Femur (tissue), 1 donor: ENCODE data around the gene FANCI.

ENCODE experiments used
- DNase-seq: peaks from one replicate; pipeline ENCODE4 v3.0.0-alpha.2; 2017

The FANCI gene

DNA sequence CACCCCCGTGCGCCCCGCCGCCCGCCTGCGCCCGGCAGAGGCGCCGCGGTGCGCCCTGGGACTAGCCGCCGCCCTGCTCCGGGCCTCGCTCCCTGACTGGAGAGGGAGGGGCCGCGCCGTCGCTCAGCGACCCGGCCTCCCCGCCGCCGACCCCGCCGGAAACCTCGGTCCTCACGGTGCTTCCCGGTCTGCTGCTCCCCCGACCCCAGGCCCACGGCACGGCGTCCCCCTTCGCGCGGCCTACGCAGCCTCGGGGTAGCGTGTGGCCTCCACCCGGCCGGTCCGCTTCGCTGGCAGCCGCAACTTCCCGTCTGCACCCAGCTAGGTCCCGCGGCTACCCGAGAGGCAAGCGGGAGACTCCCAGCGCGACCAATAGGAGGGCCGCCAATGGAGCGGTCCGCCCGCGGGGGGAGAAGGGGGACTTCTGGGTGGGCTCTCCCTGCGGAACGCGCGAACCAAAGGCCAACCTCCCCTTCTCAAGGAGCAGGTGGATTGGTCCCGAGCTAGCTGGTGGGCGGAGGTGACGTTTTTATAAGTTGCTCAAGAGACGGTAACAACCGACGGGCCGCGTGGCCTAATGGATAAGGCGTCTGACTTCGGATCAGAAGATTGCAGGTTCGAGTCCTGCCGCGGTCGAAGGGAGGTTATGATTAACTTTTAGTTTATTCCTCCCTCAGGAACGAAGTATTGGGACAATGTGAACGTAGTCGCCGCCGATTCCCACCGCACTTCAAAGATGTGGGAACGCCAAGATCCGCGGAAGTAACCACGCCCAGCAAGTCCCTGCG lies 90.9 kb downstream of the FANCI start, which contains the start of gene POLG:
TSS of gene POLG (minus strand) at position 315 of the 788 bp plus-strand sequence. CDS start 1,070 bp downstream, outside the sequence.
- DNase-seq: peak; percentile 99

DNA sequence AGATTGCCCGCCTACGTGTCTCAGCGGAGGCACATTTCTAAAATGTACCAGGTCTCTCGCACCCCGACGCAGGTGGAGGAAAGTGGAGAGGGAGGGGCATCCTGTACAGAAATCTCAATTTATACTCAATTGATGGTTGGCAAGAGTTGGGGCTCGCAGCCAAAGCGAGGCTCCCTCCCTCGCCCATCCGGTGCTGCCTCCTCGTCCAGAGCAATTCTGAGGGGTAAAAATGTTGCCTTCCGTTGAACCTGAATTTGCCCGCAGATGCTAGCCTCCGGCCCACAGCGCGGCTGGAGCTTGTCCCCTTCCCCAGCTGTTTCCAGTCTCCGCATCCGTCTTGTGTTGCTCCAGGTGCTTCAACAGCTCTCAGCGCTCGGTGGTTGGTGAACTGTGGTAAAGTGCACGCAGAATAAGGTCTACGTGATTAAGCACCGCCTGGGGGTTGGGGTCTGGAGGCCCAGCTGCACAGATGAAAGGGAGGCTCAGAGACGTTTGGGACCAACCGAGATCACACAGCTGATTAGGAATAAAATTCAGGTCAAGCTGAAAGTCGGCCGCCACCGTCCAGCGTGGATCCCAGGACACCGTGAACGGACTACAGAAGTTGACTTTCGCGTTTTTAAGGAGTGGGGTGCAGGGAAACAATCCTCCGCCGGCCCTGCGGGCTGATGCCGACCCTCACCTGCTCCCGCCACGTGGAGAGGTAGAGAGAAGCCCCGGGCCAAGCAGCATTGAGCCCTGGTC lies 91.7 kb downstream of the FANCI start:
- DNase-seq: peak; percentile 73

DNA sequence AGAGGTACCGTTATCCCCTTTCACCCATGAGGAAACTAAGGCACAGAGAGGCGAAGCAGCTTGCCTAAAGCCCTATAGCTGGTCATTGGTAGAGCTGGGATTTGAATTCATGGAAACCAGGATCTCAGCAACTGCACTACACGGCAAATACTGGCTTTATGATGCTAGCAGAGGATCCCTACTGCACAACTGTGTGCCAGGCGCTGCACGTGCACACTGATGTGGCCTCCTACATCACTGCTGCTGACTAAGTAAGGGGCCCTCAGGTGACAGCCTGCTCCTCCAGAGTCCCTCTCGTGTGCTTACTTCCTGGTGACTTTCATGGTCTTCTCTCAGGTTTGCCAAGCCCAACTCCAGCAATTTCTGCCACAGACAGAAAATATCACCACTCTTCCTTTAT lies 94.3 kb downstream of the FANCI start:
- DNase-seq: no peak

DNA sequence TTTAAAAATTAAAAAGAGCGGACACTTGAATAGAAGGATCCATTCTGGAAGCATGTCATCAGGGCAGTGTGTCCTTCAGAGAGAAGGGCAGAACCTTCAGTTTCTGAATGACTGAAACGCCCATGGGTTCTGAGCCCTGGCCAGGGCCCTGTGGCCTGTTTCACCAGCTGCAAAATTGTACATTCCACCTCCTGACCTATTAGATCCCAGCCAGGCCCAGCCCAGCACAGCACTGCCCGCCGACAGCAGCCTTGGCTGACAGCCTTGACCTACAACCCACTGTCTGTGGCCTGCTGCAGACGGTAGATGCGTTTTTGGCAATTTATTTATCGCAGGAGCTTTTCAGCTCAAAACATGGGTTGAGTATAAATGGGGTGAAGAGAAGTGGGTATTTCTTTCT lies 96.8 kb downstream of the FANCI start:
- no peak for DNase-seq

DNA sequence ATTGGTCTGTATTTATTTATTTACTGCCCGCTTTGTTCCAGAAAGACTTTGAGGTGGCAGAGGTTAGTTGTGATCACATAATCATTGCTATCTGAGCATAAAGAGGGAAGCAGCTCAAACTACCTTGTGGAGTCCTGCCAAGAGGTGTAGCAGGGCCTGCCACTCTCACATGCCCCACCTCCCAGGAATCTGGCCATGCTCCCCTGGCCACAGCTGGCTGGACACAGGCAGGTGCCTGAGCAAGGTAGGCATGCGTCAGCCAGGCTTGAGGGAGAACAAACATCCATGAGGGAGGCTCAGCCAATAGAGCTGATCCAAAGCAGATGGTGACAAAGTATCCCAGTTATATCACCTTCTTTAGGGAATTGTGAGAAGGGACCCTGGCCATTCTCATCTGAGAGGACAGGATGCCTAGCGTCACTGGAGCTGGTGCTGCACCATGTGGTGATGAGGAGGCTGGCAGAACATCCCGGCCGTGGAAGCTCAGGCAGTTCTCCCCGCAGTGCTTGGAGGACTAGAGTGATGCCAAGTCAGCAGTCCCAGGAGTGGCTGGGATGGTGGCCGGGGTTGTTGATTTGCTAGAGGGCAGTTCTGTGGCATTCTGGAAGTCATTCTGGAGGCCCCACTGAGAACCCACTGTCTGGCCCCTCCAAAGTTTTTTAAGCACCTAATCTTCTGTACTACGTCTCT lies 97.7 kb downstream of the FANCI start:
- DNase-seq: no peak

DNA sequence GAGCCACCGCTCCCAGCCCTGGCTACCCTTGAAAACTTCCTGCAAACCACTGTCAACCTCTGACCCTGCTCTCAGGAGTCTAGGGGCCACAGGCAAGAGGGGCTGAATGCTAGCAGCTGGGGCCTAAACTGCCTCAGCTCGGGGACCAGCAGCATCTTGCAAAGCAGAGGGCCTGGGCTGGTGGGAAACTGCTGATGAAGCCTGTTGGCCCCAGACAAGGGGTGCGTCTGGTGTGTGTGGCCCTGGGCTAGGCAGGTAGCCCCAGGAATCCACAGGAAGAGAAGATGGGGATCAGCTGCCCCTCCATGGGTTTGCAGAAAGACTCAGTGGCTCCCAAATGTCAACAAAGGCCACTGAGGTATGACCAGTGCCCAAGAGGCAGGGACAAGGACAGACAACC lies 99.1 kb downstream of the FANCI start:
- DNase-seq: no peak

DNA sequence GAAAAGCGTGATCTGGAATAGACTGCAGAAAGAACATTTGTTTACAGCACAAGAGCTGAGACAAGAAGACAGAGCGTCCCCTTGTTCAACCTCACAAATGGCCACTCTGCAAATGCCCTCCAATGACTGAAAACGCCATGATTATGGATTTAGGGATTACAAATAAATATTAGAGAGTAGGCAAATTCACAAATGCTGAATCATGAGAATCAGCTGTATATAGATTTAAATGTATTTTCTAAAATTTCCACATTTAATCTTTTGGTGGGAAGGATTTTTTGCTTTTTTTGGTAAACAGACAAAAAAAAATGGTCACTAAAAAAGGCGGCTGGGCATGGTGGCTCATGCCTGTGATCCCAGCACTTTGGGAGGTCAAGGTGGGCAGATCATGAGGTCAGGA lies 101.5 kb downstream of the FANCI start:
- no peak for DNase-seq

DNA sequence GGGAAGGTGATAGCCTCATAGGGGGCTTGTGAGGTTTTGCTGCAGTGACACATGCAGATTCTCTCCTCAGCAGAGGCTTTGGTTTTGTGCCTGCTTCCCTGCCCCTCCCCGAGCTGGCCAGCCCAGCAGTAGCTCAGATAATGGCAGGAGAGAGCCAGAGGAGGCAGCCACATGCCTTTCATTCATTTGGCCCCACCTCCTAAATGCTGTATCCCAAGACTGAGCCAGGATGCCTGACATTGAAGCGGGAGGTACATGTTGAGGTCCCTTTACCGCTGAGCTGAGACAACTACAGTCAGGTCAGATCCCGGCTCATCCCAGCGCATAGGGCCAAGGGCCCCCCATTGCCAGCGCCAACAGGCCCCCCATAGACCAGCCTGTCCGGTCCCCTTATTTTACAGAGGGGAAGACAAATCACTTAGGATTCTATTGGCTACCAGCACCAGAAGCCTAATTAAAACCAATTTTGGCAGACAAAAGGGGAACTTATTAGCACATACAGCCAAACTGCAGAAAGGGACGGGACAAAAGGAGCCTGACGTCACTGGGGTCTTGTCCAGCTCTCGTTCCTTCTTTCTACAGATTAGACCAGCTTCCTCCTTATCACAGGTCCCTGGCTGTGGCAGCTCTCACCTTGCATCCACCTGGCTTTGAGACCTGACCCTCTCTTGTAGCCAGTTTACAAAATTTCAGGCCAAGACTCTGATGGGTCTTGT lies 102.9 kb downstream of the FANCI start:
- DNase-seq: no peak

DNA sequence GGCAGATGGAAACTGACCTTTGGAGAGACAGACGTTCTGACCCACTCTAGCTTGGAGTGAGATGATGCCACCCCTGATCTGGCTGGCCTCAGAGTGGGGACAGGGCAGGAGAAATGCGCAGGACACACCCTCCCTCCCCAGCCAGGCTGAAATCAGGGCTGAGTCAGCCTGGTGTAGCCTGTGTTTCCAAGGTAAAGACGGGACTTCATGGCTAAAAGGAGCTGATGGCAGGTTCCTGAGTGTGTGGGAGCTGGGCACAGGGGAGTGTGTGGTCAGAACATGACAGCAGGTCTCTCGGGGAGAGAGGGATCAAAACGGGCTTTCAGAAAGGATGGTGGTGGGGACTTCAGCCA lies 105.4 kb downstream of the FANCI start:
- no peak for DNase-seq

DNA sequence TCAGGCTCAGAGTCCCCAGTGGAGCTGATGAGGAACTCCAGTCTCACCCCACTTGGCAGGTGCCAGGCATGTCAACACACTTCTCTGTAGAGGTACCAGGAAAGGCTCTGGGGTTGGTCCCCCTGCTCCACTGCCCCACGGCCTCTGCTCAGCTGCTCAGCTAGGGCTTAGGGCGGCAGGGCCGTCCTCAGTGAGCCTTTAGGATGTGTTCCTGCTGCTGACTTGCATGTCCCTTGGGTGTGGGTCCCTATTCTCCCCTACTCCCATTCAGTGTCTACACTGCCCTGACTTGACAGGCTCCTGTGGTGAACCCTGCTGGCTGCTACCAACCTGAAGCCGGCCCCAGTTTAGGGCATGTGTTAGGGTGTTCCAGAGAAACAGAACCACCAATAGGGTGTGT lies 108.7 kb downstream of the FANCI start:
- no peak for DNase-seq

DNA sequence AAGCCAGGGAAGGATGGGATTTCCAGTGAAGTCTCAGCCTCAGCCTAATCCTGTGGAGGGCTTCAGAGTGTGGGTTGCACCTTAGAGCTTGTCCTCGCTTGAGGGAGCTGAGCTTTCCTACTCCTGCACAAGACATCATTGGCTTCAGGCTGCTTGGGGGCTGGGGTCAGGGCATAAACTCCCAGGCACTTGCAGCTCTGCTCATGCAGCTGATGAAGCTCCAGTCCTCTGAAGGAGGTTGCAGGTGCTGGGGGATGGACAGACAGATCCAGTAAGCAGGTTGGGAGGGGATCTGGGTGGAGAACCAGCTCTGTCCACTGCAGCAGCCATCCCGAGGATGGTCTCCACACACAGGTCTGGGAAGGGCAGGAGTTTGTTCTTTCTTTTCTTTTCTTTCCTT lies 110.2 kb downstream of the FANCI start:
- no peak for DNase-seq

DNA sequence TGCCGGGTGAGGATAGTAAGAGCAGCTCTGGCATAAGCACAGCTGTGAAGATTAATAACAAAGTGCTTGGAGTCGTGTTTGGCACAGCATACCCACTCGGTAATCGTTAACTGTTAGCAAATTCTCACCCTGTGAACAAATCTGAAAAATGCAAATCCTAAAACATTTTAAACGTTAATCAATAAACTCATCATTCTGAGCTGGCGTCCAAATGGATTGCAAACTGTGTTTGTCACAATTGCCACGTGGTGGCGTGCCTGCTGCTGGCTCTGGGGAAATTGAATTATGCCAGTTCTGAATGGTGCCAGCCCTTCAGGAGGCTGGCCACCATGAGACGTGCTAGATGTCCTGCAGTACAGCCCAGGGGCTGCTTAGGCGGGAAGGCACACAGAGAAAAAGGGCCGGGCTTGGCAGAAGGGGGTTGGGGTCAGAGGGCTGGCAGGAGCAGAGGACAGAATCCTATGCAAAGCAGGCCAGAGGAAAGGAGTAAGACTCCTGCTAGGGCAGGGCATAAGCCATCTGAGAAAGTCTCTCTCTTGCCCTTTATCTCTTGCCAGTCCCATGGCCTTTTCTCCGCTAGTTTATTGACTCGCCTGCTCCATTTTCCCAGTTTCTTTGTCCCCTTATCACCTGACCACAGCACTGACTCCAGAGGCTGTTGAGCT lies 113.0 kb downstream of the FANCI start:
- no peak for DNase-seq

DNA sequence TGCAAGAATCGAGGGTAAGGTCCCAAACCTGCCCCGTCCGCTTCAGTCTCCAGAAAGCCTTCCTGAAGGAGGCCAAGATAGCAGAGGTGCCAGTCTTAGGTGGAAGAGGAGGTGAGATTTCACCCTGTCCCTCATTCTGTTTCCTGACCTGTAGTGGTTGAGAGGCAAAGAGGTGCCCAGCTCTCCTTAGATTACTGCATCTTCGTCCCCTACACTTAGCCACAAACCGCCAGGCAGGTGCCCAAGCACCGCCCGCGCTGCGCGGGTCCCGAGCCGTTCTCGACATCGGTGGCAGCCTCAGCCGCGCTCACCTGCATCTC lies 114.6 kb downstream of the FANCI start:
- DNase-seq: no peak

DNA sequence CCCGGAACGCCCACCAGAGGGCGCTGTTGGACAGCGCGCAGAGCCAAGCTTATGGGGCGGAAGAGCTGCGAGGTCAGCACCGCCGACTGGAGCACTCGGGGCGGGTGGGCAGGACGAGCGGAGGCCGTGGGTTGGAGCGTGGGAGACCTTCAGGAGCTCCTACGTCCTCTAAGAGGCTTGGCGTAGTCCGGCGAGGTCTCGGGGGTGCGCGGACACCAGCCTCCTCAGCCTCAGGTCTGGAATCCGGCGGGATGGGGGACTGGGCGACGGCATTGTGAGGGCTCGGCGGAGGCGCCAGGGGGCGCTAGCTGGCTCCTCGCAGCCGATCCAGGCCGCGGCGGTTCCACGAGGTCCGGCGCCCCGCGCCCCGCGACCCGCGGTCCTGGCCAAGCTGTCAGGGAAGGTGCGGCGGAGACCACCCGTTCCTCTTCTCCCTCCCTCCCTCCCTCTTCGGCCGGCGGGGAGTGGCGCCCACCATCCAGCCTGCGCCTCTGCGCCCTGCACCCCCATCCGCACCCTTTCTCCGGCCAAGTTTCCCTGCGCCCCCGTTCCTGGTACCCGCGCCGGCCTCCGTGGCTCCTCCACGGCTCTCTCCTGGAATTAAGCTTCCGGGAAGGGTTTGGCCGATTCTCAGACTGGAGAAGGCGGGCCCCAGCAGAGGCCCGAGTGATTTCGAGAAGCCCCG lies 115.1 kb downstream of the FANCI start:
- DNase-seq: peak; percentile 85

DNA sequence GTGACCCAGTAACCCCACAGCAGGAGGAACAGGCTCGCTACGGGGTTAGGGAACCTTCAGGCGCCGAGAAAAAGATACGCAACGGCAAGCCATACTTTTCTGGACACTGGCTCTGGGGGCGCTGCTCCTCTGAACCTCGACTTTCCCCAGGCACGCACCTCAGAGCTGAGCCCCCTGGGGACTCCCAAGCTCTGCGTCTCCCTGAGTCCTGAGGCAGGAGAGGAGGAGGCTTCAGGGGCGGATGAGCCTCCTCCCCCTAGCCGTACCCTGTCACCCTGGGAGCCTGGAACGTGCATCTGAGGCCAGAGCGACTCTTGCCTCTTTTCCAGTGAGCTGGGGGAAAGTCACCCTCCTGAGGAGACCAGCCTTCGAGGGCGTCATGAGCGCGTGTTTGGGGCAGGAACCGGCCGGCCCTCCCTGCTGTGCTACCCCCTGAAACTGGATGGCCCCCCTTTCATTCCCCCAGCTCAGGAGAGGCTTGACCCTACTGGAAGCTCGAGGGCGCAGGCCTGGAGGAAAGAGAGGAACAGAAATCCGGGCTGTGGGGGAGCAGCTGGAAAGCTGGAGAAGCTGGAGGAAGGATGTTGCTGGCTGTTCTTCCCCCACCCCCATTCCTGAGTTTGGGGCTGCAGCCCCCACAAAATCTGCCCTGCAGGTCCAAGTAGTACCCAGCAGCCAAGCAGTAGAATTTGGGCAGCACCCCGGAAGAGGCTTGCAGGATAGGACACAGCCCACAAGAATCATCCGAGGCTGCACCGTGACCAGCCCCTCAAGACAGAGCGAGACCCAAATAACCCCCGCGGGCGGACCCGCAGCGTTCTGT lies 115.9 kb downstream of the FANCI start:
- DNase-seq: no peak

DNA sequence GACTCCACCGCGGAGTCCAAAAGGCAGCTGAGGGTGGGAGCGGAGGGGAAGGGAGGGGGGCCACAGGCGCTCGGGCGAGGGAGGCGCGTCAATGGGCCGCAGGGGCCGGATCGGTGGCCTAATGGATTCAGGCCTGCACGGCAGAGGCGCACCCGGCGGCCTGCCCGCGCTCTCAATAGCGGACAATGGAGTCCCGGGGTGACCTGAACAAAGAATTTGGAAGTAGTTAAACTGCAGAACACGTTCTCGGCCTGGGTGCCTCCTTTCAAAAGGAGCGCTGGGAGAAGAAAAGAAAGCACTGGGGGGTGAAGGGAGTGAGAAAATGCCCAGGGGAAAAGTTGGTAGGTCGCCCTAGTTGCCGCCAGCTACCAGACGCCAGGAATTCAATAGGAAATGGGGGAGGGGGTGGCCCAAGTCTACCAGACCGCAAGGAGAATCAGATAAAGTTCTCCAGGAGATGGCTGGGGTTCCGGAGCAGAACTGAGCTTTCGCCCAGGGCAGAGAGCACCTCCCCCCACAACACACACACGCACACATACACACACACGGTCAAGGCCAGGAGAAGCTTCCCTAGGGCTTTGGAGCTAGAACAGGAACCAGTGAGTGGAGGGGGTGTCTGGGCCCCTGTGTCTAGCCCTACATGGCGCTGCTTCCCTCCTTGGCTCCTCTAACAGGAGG lies 116.7 kb downstream of the FANCI start:
- DNase-seq: no peak

DNA sequence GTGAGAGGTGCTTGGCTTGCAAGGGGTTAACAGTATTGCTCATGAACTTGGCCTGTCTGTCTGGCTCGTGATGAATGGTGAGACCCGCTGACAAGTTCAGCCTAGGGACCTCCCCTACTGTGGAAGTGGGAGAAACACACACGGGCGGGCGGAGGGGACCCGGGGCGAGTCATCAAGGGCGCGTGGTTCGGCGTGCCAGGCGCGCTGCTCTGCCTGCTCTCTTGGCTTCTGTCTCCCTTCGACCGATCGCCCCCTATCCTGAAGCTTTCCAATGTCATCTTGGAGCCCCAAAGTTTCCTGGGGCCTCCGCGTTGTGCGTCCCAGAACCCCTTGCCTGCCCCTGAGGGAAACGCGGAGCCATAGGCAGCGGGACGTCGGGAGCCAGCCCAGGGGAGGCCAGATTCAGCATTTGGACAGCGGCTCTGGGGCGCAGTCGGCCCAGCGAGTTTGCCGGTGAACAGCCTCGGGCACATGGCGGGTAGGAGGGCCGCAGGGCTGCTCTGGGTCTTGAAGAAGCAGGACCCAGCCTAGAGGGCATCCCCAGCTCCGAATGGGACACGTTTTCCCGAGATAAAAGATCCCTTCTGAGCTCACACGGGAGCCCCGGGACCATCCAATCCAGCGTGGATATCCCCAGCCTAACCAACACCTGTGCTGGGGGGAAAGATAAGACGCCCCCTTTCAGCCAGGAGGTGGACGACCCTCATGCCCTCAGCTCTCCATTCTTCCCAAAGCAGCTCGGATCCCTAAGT lies 117.8 kb downstream of the FANCI start:
- peak; percentile 79 for DNase-seq

DNA sequence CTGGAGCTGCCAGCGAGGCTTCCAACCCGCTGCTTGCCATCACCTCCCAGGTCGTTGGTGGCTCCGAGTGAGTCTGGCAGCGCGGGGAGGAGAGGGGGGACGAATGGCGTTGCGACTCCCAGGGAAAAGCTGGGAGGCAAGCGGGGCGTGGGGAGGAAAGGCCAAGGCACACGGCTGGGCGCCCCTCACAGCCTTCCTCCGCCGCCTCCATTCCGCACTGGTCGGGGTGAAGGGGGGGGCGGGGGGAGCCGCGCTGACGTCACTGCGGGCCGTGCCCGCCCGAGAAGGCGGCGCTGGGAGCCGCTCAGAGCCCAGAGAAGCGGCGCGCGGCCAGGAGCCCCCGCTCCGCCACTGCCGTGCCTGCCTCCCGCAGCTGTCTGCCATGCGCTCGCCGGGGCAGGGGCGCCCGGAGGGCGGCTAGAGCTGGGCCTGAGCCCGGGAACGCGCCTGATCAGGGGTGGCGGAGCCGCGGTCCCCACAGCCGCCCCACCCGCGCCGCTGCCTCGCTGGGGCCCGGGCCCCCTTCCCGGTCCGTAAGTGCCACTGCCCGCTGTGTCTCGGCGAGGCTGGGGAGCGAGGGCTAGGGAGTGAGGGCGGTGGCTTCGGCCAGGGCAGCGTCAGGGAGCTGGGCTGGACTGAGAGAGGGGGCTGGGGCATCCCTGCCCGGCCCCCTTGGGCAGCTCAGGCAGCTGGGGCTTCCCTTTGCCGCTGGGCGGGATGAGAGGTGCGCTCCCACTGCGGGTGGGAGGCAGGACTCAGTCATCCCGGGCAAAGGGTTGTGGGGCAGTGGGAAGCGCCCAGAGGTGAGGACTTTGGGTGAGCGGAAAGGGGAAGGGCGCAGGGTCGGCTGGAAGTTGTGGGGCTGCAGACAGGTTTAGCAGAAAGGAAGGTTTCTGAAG lies 118.7 kb downstream of the FANCI start:
- no peak for DNase-seq

DNA sequence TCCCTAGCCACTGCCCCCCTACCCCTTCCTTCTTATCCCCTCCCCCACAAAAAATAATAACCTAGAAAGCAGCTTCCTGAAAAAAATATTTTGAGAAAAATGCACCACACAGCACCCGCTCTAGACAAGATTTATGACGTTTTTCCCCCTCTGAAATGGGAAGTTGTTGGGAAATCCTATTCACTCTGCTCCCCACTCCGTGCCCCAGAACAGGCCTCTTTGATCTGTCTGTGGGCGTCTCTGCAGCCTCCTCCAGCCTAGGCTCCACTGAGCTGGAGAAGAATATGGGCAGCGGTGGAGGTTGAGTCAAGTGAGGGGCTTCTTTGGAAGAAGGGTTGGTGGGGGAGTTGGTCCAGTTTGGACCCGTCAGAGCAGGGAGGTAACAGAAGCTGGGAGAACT lies 119.4 kb downstream of the FANCI start:
- DNase-seq: no peak
